Measurements from ENCODE around the gene RFPL1.

RFPL1 gene

GRCh38 chr22:29443452-29443851, 5.1 kb downstream of the RFPL1 start:
- no peaks in the 10 kb centered on the region for H3K9me3 ChIP-seq (ENCODE audit: insufficient read depth, low read length)
- H3K27me3 ChIP-seq (ENCODE audit: low read length) = no peaks in the 10 kb centered on the region
- no peak overlapping the region for H3K27ac ChIP-seq (ENCODE audit: low read depth, low read length)
- no peaks in the 10 kb centered on the region for H3F3A ChIP-seq (ENCODE audit: insufficient read depth)
- H3K4me2 ChIP-seq (ENCODE audit: low read depth, low read length, poor library complexity, severe bottlenecking) = no peak overlapping the region
- no peak overlapping the region for H3K9ac ChIP-seq (ENCODE audit: low read length)
- H3K9me2 ChIP-seq (replicated peaks; ENCODE audit: insufficient read depth, low read length) = no peaks in the 10 kb centered on the region
- H3K36me3 ChIP-seq (ENCODE audit: low read length) = no peaks in the 10 kb centered on the region
- no peak overlapping the region for H3K4me3 ChIP-seq (ENCODE audit: insufficient read depth, low read length, poor library complexity, severe bottlenecking)
- H4K20me1 ChIP-seq (ENCODE audit: low read depth, low read length) = no peaks in the 10 kb centered on the region
- no peak for TF ChIP-seq CTCF (IDR thresholded peaks at IDR 0.05; ENCODE audit: insufficient read depth, low read length, poor library complexity, severe bottlenecking)
- no peak for TF ChIP-seq EZH2phosphoT487 (conservative IDR thresholded peaks at IDR 0.05; ENCODE audit: low read length)
- no peaks in the 10 kb centered on the region for H3K79me2 ChIP-seq (ENCODE audit: insufficient read depth, low read length)
- no peak overlapping the region for H2AFZ ChIP-seq (ENCODE audit: low read depth, low read length, severe bottlenecking)

- no peaks in the 10 kb centered on the region for H3K9me2 ChIP-seq (replicated peaks; ENCODE audit: insufficient read depth, low read length)
- no peaks in the 10 kb centered on the region for H3K27me3 ChIP-seq (ENCODE audit: low read length)
- no peak overlapping the region for H3K9ac ChIP-seq (ENCODE audit: low read length)
- H3K9me3 ChIP-seq (ENCODE audit: insufficient read depth, low read length) = no peaks in the 10 kb centered on the region
- no peaks in the 10 kb centered on the region for H4K20me1 ChIP-seq (ENCODE audit: low read depth, low read length)
- no peak overlapping the region for H3K27ac ChIP-seq (ENCODE audit: low read depth, low read length)
- H2AFZ ChIP-seq (ENCODE audit: low read depth, low read length, severe bottlenecking) = no peak overlapping the region
- no peak overlapping the region for H3K4me3 ChIP-seq (ENCODE audit: insufficient read depth, low read length, poor library complexity, severe bottlenecking)
- H3F3A ChIP-seq (ENCODE audit: insufficient read depth) = no peaks in the 10 kb centered on the region
- no peaks in the 10 kb centered on the region for H3K36me3 ChIP-seq (ENCODE audit: low read length)
- no peaks in the 10 kb centered on the region for H3K79me2 ChIP-seq (ENCODE audit: insufficient read depth, low read length)
- TF ChIP-seq CTCF (IDR thresholded peaks at IDR 0.05; ENCODE audit: insufficient read depth, low read length, poor library complexity, severe bottlenecking) (no peak), EZH2phosphoT487 (conservative IDR thresholded peaks at IDR 0.05; ENCODE audit: low read length) (no peak)
- H3K4me2 ChIP-seq (ENCODE audit: low read depth, low read length, poor library complexity, severe bottlenecking) = no peak overlapping the region
Measured at GRCh38 chr22:29443861-29444792, 5.7 kb downstream of the RFPL1 start.

GRCh38 chr22:29445508-29445907, 7.1 kb downstream of the RFPL1 start:
- Histone ChIP-seq H3K4me2 (ENCODE audit: low read depth, low read length, poor library complexity, severe bottlenecking) (no peak overlapping the region), H3K4me3 (ENCODE audit: insufficient read depth, low read length, poor library complexity, severe bottlenecking) (no peak overlapping the region), H3K9ac (ENCODE audit: low read length) (no peak overlapping the region), H3K36me3 (ENCODE audit: low read length) (no peaks in the 10 kb centered on the region), H3K79me2 (ENCODE audit: insufficient read depth, low read length) (no peaks in the 10 kb centered on the region), H3K27ac (ENCODE audit: low read depth, low read length) (no peak overlapping the region), H3K9me2 (replicated peaks; ENCODE audit: insufficient read depth, low read length) (no peaks in the 10 kb centered on the region), H3K27me3 (ENCODE audit: low read length) (no peaks in the 10 kb centered on the region), H3F3A (ENCODE audit: insufficient read depth) (no peaks in the 10 kb centered on the region), H2AFZ (ENCODE audit: low read depth, low read length, severe bottlenecking) (no peak overlapping the region), H3K9me3 (ENCODE audit: insufficient read depth, low read length) (no peaks in the 10 kb centered on the region), H4K20me1 (ENCODE audit: low read depth, low read length) (no peaks in the 10 kb centered on the region)
- no peak for TF ChIP-seq EZH2phosphoT487 (conservative IDR thresholded peaks at IDR 0.05; ENCODE audit: low read length)
- TF ChIP-seq CTCF (IDR thresholded peaks at IDR 0.05; ENCODE audit: insufficient read depth, low read length, poor library complexity, severe bottlenecking) = no peak
